ENCODE results near the gene RASGEF1B. TPM values are rescaled to one million over a fixed set of nuclear protein-coding genes. Genes with fewer than 3 reads are reported as not detected.

The RASGEF1B gene
- total RNA-seq, 1 donor from 2014 or later = 0.77 TPM

DNA sequence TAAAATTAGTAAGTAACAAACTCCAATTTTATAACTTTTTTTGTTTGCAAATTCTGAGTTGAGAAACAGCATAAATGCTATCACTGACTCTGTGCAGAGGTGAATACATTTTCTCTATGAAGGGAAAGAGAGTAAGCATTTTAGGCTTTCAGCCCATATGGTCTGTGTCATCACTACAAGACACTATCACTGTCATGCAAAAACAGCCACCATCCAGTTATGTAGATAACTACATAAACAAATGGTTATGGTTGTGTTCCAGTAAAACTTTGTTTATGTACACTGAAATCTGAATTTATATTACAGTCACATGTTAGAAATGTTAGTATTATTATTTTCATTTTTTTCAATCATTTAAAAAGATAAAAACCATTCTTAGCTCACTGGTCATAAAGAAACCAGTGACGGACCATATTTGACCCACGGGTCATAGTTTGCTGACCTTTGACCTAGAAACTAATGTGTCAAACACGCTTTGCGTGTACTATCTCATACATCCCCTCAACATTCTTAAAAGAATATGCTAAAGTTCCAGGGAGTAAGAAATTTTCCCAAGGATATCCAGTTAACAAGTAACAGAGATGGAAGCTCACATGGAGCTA lies 29.1 kb downstream of the RASGEF1B start:
- Histone ChIP-seq H3K36me3 (ENCODE audit: insufficient read depth, low read length) (no peaks in the 10 kb centered on the region), H3K27me3 (ENCODE audit: insufficient read depth, low read length) (no peaks in the 10 kb centered on the region), H3K79me2 (ENCODE audit: insufficient read depth, low read length) (no peaks in the 10 kb centered on the region), H3K4me2 (ENCODE audit: low read length) (no peak overlapping the region), H2AFZ (ENCODE audit: low read depth, low read length) (no peak overlapping the region), H3K27ac (ENCODE audit: low read depth, low read length) (no peak overlapping the region), H4K20me1 (ENCODE audit: insufficient read depth, low read length) (no peaks in the 10 kb centered on the region), H3K9ac (ENCODE audit: low read length) (no peak overlapping the region), H3K9me3 (ENCODE audit: insufficient read depth, low read depth, low read length) (no peaks in the 10 kb centered on the region), H3K4me3 (ENCODE audit: insufficient read depth, low read depth, low read length) (no peak overlapping the region), H3K4me1 (ENCODE audit: insufficient read depth, low read length) (peaks cover 3% of the 10 kb centered on the region)
- H3K27me3 Mint-ChIP-seq (ENCODE audit: low read depth, unreplicated experiment) = no peaks in the 10 kb centered on the region
- no peak for FAIRE-seq
- DNase-seq (ENCODE audit: low read depth) = no peak
- no peak overlapping the region for H3K4me3 Mint-ChIP-seq (ENCODE audit: unreplicated experiment)
- TF ChIP-seq, protein P1, sequence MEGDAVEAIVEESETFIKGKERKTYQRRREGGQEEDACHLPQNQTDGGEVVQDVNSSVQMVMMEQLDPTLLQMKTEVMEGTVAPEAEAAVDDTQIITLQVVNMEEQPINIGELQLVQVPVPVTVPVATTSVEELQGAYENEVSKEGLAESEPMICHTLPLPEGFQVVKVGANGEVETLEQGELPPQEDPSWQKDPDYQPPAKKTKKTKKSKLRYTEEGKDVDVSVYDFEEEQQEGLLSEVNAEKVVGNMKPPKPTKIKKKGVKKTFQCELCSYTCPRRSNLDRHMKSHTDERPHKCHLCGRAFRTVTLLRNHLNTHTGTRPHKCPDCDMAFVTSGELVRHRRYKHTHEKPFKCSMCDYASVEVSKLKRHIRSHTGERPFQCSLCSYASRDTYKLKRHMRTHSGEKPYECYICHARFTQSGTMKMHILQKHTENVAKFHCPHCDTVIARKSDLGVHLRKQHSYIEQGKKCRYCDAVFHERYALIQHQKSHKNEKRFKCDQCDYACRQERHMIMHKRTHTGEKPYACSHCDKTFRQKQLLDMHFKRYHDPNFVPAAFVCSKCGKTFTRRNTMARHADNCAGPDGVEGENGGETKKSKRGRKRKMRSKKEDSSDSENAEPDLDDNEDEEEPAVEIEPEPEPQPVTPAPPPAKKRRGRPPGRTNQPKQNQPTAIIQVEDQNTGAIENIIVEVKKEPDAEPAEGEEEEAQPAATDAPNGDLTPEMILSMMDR (IDR thresholded peaks at IDR 0.05; ENCODE audit: insufficient read depth, low read depth, low read length) = no peak
- no peak for TF ChIP-seq EZH2 (IDR thresholded peaks at IDR 0.05; ENCODE audit: insufficient read depth, low read length)
- H3K4me1 Mint-ChIP-seq (ENCODE audit: low read depth, unreplicated experiment) = peaks cover 2% of the 10 kb centered on the region
- H3K9me3 Mint-ChIP-seq (ENCODE audit: unreplicated experiment) = no peaks in the 10 kb centered on the region
- H3K36me3 Mint-ChIP-seq (ENCODE audit: low read depth, unreplicated experiment) = no peaks in the 10 kb centered on the region
- H3K27ac Mint-ChIP-seq (ENCODE audit: unreplicated experiment) = no peak overlapping the region

DNA sequence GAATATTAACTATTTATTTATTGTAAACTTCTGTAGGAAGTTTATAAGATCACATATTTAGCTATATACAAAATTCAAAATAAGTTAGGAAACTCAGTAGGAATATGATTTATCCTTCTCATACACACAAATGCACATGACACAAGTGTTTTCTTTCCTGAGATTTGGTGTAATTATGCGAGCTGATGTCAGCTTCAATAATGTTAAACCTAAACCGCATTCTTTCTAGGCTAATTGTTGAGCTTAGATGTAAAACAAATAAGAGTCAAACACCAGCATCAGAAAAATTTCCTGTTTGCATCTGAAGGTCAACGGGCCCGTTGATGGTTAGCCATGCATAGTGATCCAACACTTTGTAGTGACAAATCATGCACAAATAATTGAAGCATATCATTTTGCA lies 30.8 kb downstream of the RASGEF1B start:
- H4K20me1 ChIP-seq (ENCODE audit: insufficient read depth, low read length) = no peaks in the 10 kb centered on the region
- no peak overlapping the region for H2AFZ ChIP-seq (ENCODE audit: low read depth, low read length)
- no peaks in the 10 kb centered on the region for H3K9me3 ChIP-seq (ENCODE audit: insufficient read depth, low read depth, low read length)
- H3K79me2 ChIP-seq (ENCODE audit: insufficient read depth, low read length) = no peaks in the 10 kb centered on the region
- TF ChIP-seq EZH2 (IDR thresholded peaks at IDR 0.05; ENCODE audit: insufficient read depth, low read length) = no peak
- TF ChIP-seq, protein P1 (IDR thresholded peaks at IDR 0.05; ENCODE audit: insufficient read depth, low read depth, low read length) = no peak
- Mint-ChIP-seq H3K9me3 (ENCODE audit: unreplicated experiment) (no peaks in the 10 kb centered on the region), H3K27me3 (ENCODE audit: low read depth, unreplicated experiment) (no peaks in the 10 kb centered on the region), H3K4me3 (ENCODE audit: unreplicated experiment) (no peak overlapping the region), H3K36me3 (ENCODE audit: low read depth, unreplicated experiment) (no peaks in the 10 kb centered on the region), H3K27ac (ENCODE audit: unreplicated experiment) (no peak overlapping the region), H3K4me1 (ENCODE audit: low read depth, unreplicated experiment) (no peaks in the 10 kb centered on the region)
- H3K27ac ChIP-seq (ENCODE audit: low read depth, low read length) = no peak overlapping the region
- no peak overlapping the region for H3K9ac ChIP-seq (ENCODE audit: low read length)
- no peak overlapping the region for H3K4me3 ChIP-seq (ENCODE audit: insufficient read depth, low read depth, low read length)
- DNase-seq (ENCODE audit: low read depth) (no peak), FAIRE-seq (no peak)
- no peak overlapping the region for H3K4me2 ChIP-seq (ENCODE audit: low read length)
- no peaks in the 10 kb centered on the region for H3K36me3 ChIP-seq (ENCODE audit: insufficient read depth, low read length)
- H3K27me3 ChIP-seq (ENCODE audit: insufficient read depth, low read length) = no peaks in the 10 kb centered on the region
- H3K4me1 ChIP-seq (ENCODE audit: insufficient read depth, low read length) = peaks cover 3% of the 10 kb centered on the region

DNA sequence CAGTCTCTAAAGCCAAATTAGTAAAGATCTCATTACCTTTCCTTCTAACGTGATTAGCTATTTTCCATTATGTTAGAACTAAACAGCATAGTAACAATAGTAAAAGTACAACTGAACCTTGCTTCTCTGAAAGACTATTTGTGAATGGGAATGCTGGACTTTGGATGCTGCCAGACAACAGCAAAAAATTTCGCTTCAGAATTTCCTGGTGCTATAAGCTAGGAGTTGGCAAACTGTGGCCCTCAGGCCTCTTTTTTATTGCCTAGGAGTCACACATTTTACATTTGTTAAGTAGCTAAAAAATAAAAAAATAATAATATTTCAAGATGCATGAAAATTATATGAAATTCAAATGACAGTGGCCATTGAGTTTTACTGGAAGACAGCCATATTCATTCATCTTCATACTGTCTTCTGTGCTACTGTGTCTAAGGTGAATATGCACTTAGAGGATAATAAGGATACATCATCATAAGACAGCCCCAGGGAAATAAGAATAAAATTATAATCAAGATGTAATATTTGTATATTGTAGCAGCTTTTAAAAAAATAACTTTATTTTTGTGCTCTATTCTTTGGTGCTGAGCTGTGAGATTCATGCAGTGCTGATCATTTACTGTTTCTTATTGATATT lies 34.6 kb downstream of the RASGEF1B start:
- Mint-ChIP-seq H3K4me1 (ENCODE audit: low read depth, unreplicated experiment) (no peaks in the 10 kb centered on the region), H3K4me3 (ENCODE audit: unreplicated experiment) (no peak overlapping the region), H3K27ac (ENCODE audit: unreplicated experiment) (no peak overlapping the region), H3K36me3 (ENCODE audit: low read depth, unreplicated experiment) (no peaks in the 10 kb centered on the region), H3K9me3 (ENCODE audit: unreplicated experiment) (no peaks in the 10 kb centered on the region), H3K27me3 (ENCODE audit: low read depth, unreplicated experiment) (no peaks in the 10 kb centered on the region)
- Histone ChIP-seq H2AFZ (ENCODE audit: low read depth, low read length) (no peak overlapping the region), H3K79me2 (ENCODE audit: insufficient read depth, low read length) (no peaks in the 10 kb centered on the region), H3K4me2 (ENCODE audit: low read length) (no peak overlapping the region), H4K20me1 (ENCODE audit: insufficient read depth, low read length) (no peaks in the 10 kb centered on the region), H3K27ac (ENCODE audit: low read depth, low read length) (no peak overlapping the region), H3K9me3 (ENCODE audit: insufficient read depth, low read depth, low read length) (no peaks in the 10 kb centered on the region), H3K9ac (ENCODE audit: low read length) (no peak overlapping the region), H3K27me3 (ENCODE audit: insufficient read depth, low read length) (no peaks in the 10 kb centered on the region), H3K36me3 (ENCODE audit: insufficient read depth, low read length) (no peaks in the 10 kb centered on the region), H3K4me1 (ENCODE audit: insufficient read depth, low read length) (no peaks in the 10 kb centered on the region), H3K4me3 (ENCODE audit: insufficient read depth, low read depth, low read length) (no peak overlapping the region)
- no peak for FAIRE-seq
- no peak for DNase-seq (ENCODE audit: low read depth)
- TF ChIP-seq, protein P1 (IDR thresholded peaks at IDR 0.05; ENCODE audit: insufficient read depth, low read depth, low read length) = no peak
- TF ChIP-seq EZH2 (IDR thresholded peaks at IDR 0.05; ENCODE audit: insufficient read depth, low read length) = no peak
